Airway epithelial cell (primary cell): ENCODE measurements around the gene DZANK1. TPM values are rescaled to one million over a fixed set of nuclear protein-coding genes. Genes with fewer than 3 reads are reported as not detected.

ENCODE experiments used
- total RNA-seq: library from RNA; depleted of rRNA; stranded (reverse); fragments of >200 nt; gene quantifications from 2 replicates; pipeline ENCODE4 v1.2.3, GENCODE V29; 2015

Gene DZANK1
- total RNA-seq: 0.71 and 1.1 TPM in 2 replicates

DNA sequence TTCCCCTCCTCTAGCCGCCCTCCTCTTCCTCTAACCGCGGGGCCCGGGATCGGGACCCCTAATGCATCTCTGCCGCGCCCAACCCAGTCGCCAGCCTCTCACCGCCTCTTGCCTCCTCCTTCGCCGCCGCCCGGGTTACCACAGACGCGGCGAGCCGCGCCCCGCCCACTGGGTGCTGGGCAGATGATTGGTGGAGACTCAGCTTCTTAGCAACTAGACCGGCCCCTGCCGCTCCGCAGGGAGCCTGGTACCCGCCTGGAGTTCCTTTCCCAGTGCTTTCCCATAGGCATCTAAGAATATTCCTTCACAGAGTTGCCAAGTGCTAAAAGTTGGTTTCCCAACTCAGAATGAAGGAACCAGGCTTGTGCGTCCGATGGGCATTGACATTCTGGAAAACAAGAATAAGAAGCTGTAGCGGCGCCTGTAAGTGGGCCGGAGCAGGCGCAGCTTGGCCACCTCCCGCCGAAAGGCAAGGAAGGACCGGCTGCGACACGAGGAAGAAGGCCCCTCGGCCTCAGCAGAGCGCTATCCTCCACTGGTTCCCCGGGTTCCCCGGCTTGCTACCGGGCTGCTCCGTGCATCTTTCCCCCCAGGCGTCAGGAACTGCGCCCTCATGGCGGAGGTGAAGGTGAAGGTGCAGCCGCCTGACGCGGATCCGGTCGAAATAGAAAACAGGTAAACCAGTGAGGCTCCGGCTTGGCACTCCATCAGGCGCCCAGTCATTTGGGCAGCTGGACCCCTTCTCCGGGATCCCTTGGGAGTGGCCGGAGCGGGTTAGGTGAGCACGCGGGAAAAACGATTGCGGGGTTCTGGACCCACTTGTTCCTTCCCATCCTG, at the start of gene DZANK1, which contains the start of gene POLR3F:
TSS of gene DZANK1 (minus strand) at position 137 of the 837 bp plus-strand sequence. CDS start 1,672 bp downstream, outside the sequence.
TSS of gene POLR3F (plus strand) at position 497 of the 837 bp plus-strand sequence. CDS start at position 614, 117 bp downstream.

GRCh38 chr20:18507218-18508191, 40.7 kb upstream of the DZANK1 start, which contains the start of gene SEC23B:
SEC23B (plus strand) TSS chr20:18507940; CDS start chr20:18510836, 2,896 bp downstream.

DNA sequence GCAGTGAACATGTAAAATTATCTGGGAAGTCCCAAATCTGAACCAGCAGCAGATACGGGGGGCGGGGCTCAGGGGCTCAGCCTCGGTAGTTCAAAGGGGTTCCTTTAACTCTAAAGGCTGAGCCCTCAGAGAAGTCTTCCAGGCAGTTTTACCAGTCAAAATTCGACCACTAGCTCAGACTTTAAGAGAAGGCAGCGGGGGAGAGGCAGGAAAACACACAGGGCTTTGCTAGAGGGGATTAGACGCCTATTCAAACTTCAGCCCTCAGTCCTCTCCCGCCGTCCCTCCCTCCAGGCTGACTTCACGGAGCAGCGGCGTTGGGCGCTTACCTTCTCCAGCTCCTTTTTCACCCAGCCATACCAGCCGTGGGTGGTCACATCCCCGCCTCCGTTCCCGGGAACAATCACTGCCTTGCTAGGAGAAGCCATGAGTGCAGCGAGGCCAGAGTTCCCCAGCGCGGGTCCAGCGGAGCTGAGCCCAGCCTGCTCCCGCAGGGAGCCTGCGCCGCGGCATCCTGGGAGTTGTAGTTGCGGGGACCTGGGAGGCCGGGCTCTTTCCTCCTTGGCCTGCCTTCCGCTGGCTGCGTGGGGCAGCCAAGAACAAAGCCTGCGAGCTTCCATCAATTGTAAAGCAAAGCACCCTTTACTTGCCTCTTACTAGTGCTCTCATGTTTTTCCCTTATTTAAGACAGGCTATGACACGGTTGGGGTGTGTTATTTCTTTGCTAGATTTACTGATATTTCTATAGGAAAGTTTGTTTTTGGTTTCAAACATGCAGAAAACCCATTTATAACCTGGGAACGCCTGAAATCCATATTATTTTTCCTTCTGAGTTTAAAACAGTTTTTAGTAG, 30.1 kb upstream of the DZANK1 start, which contains the start of gene RBBP9:
TSS of gene RBBP9 (minus strand) at position 486 of the 853 bp plus-strand sequence. CDS start at position 428, 58 bp downstream.

Other genes starting within 250 kb of the DZANK1 start
- 12.8 and 20.0 TPM in 2 replicates for gene ZNF133, start 178.5 kb downstream of the DZANK1 start, total RNA-seq
- gene POLR3F, start 360 bp upstream of the DZANK1 start, total RNA-seq: 9.7 and 14.2 TPM in 2 replicates
- 10.0 and 20.9 TPM in 2 replicates for gene RBBP9, start 30.2 kb upstream of the DZANK1 start, total RNA-seq
- 52.3 and 65.9 TPM in 2 replicates for gene SEC23B, start 40.9 kb upstream of the DZANK1 start, total RNA-seq
- gene SMIM26, start 100.4 kb upstream of the DZANK1 start, total RNA-seq: 81.5 and 146 TPM in 2 replicates
- gene DTD1, start 121.0 kb upstream of the DZANK1 start, total RNA-seq: 70.8 and 96.8 TPM in 2 replicates